HG03060 (cell line): Measurements from ENCODE around the gene FTCDNL1.

Experiments
- ATAC-seq: cut with Tn5 transposase; IDR thresholded peaks from one replicate; pipeline ENCODE4 v1.9.1; 2021; ENCODE audit warnings: low read depth, moderate number of reproducible peaks; ENCODE audit not compliant: unreplicated experiment

The FTCDNL1 gene

DNA sequence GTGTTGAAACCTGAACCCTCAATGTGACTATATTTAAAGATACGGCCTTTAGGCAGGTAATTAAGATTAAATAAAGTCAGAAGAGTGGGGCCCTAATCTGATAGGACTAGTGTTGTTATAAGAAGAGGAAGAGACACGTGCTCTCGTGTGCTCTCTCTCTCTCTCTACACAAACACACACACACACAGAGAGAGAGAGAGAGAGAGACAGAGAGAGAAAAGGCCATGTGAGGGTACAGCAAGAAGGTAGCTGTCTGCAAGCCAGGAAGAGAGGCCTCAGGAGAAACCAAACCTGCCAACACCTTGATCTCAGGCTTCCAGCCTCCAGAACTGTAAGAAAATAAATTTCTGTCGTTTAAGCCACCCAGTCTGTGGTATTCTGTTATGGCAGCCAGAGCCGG is 106.7 kb downstream of the FTCDNL1 start:
- no peak for ATAC-seq

DNA sequence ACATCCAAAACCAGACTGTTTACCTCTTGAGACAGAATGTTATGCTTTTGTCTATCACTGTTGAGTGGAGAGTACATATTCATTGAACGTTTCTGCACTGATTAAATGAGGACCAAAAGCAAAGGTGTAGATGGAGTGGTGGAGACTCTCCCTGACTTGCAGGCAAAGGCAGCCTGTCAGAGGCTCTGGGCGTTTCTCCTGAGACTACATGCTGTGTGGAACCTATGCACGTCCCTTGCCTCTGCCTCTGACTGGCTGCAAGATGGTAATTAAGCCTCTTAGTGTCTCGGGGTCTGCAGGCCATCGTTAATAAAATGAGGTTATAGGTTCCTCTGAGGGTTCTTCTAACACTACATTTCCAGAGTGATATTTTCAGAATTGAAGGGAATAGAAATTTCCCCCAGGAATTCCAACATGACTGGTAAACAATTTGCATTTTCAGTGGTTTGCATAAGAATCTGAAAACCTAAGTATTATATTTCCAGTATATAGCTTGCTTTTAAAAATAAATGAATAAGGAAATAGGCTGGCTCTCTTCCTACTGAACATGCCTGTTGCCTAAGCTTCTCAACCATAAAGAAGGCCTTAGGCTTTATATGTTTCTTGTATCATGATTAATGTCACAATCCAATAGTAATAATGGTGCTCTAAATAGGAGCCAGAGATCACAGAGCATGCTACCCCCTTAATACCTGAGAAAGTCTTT is 107.4 kb downstream of the FTCDNL1 start:
- ATAC-seq = no peak

DNA sequence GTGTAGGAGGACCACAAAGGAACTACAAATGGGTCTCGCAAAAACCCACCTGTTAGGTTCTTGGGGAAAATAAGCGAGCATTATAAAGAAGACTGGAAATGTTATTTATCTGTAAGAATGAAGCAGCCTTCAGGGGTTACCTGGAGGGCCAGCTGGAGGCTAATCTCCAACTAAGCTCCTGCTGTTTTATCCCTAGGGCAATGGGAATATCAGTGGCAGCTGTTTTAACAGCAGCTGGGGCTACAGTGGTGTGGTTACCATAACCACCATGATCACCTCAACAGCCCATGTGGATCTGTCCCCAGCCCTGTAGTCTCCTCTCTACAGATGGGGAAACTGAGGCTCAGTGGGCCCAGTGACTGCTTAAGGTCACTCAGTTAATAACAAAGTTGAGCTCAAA is 108.1 kb downstream of the FTCDNL1 start:
- ATAC-seq = no peak

DNA sequence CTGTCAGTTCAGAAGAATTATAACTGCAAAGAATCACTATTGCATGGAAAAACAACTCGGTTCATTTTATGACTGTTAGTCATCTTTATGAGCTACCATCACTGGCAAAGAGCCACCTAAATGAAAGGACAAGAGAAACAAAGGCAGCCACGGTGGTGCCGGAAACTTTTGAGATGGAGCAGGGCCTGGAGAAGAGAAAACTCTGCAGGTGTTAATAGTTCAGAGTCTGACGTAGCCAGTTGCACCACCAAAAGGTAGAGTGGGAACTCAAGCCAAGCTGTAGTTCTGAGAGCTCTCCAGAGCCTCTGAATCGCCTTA is 110.9 kb downstream of the FTCDNL1 start:
- ATAC-seq = no peak

DNA sequence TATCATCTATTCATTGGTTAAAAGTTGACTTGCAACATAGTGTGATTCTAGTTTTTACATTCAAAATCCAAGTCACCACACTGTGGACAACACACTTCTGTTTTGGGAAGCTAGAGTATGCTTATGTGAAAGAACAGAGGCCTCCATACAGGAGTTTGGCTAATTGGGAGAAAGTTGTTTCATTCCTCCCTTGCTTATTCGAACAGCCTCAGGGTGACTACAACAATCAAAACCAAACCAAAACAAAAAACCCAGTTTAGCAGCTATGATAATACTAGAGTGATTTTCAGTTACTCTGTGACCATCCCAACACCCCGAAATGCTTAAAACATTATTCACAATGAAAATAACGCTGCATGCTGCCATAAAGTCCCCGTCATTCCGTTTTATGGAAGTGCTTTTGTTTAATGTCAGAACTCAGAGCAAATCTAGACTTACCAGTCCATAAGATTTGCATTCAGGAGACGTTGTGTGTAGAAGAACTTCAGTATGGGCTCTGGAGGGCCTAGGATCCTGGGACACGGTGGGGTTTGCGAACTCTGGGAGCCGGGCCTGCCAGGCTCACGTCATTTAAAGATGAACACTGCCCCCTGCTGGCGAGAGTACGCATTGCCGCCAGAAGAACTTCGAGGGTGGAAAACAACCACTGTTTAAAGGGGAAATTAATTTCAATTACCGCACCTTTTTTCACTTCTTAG is 111.4 kb downstream of the FTCDNL1 start:
- no peak for ATAC-seq

DNA sequence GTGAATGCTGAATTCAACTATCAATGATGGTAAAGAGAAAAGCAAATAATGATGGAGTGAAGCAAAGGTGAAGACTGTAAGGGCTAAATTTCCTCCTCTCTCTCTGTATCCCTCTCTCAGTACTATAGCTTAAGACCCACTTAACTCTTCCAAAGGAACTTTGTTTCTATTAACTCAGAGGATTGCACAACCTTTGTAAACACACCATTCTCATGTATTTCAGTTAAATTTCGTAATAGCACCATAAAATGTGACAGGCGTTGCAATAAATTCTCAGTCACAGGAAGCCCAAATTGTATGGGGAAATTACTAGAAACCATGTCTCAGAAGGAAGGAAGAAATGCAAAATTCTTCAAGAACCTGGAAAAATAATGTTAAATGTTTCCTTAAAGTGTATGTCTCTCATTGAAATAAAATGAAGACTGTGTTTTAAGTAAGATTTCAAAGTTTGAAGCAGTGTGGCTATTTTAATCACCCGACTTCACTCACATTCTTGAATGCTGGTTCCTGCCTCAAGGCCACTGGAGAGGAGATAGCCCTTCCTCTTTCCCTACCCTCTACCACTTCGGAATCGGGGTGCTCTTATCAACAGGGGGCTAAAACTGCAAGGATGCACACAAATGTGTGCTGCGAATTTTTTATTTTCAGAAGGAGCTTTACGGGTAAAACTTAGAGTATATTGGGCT is 112.1 kb downstream of the FTCDNL1 start:
- ATAC-seq = no peak

DNA sequence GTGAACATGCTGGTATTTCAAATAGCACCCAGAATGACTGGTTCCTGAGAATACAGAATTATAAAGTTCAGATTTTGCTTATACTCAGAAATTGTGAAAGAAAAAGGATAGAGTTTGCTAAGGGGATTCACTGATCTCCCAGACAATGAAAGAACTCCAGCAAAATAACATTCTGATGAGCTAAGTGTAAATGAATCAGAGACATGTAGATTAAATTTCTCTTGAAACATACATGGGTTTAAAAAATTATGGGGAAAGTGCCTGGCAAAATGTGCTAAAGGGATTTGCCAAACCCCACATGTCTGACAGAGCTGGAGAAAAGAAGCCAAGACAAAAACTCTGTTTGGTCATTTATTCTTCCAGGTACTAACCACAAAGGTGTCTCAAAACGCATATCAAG is 116.3 kb downstream of the FTCDNL1 start:
- ATAC-seq = no peak

DNA sequence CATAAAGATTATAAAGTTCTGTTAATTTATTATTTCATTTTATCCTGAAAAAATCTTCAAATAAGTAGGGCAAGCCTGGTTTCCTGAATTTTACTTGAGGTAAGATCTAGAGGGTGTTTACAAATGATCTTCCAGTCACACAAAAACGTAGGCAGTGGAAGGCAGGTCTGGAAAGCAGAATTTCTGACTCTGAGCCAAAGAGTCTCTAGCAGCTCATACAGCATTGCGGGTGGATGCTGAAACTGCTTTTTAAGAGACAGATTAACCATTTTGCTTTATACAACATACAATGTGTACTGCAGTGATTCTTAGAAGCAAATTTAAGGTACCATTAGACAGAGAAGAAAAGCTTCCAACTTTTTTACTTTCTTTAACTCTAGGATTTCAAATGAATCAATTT is 117.0 kb downstream of the FTCDNL1 start:
- ATAC-seq = no peak

DNA sequence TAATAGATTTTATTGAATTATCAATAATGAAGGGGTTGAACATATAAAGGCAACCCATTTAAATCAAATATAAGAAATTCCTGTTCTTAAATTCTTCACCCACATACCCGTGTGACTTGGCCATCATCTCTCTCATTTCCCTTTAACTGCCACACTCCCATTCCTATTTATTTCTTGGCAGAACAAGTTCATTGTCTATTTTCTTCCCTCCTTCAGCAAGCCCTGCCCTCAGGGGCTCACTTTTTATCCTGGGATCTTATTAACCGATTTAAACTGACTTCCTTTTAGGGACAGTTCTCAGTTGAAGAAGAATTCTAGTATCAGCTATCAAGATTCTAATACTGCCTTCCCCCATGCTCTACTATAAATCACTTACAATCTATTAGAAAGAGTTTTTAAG is 123.2 kb downstream of the FTCDNL1 start:
- no peak for ATAC-seq

DNA sequence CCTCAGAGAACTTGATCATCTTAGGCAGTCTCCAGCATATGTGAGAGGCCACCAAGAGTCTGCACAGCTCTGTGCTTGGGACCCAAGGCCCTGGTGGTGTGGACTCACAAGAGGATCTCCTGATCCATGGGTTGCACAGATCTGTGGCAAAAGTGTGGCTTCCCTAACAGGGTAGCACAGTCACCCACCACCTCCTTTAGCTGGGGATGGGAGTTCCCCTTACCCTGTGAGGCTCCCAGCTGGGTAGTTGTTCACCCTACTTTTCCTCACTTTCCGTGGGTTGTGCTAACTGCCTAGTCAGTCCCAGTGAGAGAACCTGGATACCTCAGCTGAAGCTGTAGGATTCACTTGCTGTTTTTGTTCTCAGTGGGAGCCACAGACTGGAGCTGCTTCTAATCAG is 123.7 kb downstream of the FTCDNL1 start:
- no peak for ATAC-seq

DNA sequence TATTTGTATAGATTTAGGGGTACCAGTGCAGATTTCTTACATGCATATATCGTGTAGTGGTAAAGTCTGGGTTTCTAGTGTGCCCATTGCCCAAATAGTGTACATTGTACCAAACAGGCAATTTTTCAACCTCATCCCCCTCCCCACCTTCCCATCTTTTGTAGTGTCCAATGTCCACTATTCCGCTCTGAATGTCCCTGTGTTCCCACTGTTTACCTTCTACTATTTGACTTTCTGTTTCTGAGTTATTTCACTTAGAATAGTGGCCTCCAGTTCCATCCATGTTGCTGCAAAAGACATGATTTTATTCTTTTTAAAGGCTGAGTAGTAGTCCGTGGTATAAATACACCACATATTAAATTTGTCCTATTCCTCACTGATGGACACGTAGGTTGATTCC is 132.9 kb downstream of the FTCDNL1 start:
- no peak for ATAC-seq

DNA sequence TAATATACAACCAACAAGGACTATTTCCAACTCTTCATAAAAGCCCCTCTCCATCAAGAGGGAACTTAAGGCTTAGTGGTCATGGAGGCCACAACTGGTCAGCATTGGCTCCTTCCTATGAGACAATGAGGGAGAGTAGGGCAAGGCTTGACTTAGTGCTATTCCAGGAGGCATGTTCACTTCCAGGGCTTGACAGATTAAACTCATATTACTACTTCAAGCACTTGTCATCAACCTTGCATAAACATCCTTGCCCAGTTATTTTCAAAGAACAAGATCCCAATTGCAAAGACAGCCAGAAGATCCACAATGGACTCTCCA is 133.4 kb downstream of the FTCDNL1 start:
- no peak for ATAC-seq

DNA sequence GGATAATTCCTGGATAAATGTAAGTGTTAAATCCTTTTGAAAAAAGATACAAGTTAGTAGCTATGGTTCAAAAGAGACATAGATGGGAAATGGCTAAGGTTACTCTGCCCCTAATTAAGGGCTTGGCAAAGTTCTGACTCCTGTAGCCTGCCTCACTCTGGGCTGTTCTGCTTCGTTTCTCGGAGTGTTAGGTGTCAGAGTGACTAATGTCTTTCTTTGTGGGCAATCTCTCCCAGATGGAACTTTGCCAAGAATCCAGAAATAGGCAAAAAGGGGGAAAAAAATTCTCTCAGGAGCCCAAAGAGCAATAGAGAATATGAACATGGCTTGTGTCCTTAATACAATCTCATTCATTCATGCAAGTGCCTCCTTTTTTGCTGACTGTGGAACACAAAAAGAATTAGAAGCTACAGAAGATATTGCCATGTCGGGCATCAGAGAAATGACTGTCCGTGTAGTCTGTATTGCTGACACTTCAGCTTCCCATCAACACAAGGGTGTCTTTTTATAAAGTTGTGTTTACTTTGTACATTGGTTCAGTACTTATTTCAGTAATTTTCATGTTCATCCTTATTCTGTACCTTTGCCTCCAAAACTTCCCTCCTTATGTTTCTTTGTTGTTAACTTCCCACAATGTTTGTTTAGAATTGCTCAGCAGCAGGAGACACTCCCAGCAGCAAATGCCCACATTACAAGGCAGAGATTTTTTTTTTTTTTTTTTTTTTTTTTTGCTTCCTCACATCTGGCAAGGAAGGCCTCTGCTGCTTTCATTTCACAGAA is 134.0 kb downstream of the FTCDNL1 start:
- ATAC-seq = no peak

DNA sequence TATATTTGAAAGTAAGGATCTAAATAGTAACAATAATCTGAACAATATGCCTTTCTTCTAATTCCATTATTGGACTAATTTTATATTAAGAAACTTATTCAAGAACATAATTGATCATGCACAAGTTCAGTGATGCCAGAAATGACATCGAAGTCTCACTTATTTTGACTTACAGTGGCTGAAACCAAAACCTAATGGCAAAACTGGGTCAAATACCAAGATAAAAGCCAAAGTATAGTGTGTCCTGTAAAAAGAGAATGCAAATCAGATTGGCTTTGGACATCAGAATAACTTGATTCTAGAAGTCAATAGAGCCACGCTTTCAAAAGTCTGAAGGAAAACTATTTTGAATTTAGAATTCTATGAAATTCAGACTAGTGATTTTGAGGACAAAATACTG is 137.2 kb downstream of the FTCDNL1 start:
- ATAC-seq = no peak

DNA sequence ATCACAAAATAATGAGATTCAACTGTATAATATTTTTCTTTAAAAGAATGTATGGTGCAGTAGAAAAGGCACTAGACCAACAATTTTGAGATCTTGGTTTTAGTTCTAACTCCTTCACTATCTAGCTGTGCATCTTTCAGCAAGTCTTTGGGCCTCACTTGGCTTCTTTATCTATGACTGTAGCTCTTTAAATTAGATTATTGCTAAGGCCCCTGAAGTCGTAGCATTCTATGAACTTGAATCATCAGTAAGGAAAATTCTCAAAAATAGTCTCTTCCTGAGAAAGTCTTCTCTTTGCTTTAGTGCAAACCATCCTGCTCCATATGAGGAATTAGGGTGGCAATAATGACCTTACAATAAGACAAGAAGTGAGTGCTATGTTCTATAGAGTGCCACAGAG is 140.4 kb downstream of the FTCDNL1 start:
- no peak for ATAC-seq
